ENCODE measurements around the gene AIG1. TPM values are rescaled to one million over a fixed set of nuclear protein-coding genes. Genes with fewer than 3 reads are reported as not detected.

Gene AIG1
- total and polyA plus RNA-seq, 2 donors from 2014 or later = 57.3 to 146 TPM

DNA sequence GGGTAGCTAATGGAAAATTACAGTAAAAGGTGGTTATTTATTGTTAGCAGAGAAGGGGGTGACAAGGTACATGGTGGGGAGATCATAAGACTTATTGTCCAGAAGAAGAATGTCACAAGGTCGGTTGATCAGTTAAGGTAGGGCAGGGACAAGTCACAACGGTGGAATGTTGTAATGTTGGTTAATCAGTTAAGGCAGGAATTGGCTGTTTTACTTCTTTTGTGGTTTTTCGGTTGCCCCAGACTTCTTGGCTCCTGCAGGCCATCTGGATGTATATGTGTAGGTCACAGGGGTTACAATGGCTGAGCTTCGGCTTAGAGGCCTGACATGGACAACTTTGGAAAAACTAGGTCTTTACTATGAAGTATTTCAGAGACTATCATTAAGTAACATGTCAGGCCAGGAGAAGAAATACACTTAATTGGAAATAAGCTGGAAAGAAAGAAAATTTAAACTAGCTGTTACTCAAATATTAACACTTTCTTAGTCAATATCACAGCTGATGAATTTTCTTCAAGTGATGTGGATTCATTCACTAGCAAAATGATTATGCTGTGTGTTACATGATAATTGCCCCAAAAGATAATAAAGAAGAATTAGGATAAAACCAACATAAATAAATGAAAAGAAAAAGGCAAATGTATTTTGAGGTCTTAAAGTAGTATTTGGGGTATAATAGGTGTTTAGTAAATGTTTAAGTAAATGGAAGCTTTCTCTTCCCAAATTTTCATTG, 4.4 kb downstream of the AIG1 start:
- H3K9me3 ChIP-seq (ENCODE audit: control insufficient read depth in 2 of 3, insufficient read depth in 1 of 3, low read length in 3 of 3) = no peaks in the 10 kb centered on the region
- H3K4me1 ChIP-seq (ENCODE audit: control insufficient read depth in 2 of 3, insufficient read depth in 2 of 3, low read depth in 1 of 3, low read length in 3 of 3) = peaks cover 0 to 19% (median 11%) of the 10 kb centered on the region in 3 donors
- intact Hi-C loops (cut with DNase I) = no loop called here
- TF ChIP-seq, protein P1, sequence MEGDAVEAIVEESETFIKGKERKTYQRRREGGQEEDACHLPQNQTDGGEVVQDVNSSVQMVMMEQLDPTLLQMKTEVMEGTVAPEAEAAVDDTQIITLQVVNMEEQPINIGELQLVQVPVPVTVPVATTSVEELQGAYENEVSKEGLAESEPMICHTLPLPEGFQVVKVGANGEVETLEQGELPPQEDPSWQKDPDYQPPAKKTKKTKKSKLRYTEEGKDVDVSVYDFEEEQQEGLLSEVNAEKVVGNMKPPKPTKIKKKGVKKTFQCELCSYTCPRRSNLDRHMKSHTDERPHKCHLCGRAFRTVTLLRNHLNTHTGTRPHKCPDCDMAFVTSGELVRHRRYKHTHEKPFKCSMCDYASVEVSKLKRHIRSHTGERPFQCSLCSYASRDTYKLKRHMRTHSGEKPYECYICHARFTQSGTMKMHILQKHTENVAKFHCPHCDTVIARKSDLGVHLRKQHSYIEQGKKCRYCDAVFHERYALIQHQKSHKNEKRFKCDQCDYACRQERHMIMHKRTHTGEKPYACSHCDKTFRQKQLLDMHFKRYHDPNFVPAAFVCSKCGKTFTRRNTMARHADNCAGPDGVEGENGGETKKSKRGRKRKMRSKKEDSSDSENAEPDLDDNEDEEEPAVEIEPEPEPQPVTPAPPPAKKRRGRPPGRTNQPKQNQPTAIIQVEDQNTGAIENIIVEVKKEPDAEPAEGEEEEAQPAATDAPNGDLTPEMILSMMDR (IDR thresholded peaks at IDR 0.05; ENCODE audit: borderline replicate concordance, extremely low read depth, insufficient read depth) = no peak
- H3K9ac ChIP-seq (ENCODE audit: low read length in 3 of 3) = no peak overlapping the region
- H3K27ac ChIP-seq (ENCODE audit: low read depth in 2 of 2, low read length in 2 of 2) = peak overlapping the region in 1 of 2 donors; percentile 21
- H3K36me3 ChIP-seq (ENCODE audit: control insufficient read depth in 2 of 3, insufficient read depth in 3 of 3, low read length in 3 of 3) = no peaks in the 10 kb centered on the region
- H3K4me3 ChIP-seq (ENCODE audit: low read length in 3 of 3) = no peak overlapping the region
- FAIRE-seq (no peak), DNase-seq (peak in 1 of 5 donors; percentile 14)
- H3K27me3 ChIP-seq (ENCODE audit: control insufficient read depth, insufficient read depth, low read length) = no peaks in the 10 kb centered on the region

DNA sequence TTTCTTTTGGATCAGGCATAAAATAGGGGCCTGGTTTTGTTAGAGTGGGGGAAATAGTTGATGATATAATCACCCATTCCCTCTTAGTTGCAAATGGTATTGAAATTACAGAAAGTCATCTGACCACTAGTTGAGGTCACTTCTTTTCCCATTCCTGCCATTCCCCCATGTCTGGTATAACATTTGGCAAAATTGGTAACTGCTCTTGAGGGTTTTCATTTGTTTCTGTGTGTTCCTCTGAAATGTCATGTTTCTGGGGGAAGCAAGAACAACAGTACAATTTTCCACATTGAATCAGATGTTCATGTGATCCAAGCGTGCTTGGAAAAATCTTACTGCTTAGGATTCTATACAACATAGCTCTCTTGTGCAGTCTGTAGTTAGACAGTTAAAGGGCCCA, 7.3 kb downstream of the AIG1 start:
- no peak for DNase-seq
- Histone ChIP-seq H3K4me3 (ENCODE audit: low read length in 3 of 3) (no peak overlapping the region), H3K27me3 (ENCODE audit: control insufficient read depth, insufficient read depth, low read length) (no peaks in the 10 kb centered on the region), H3K27ac (ENCODE audit: low read depth in 2 of 2, low read length in 2 of 2) (no peak overlapping the region), H3K36me3 (ENCODE audit: control insufficient read depth in 2 of 3, insufficient read depth in 3 of 3, low read length in 3 of 3) (no peaks in the 10 kb centered on the region), H3K9ac (ENCODE audit: low read length in 3 of 3) (no peak overlapping the region), H3K9me3 (ENCODE audit: control insufficient read depth in 2 of 3, insufficient read depth in 1 of 3, low read length in 3 of 3) (no peaks in the 10 kb centered on the region), H3K4me1 (ENCODE audit: control insufficient read depth in 2 of 3, insufficient read depth in 2 of 3, low read depth in 1 of 3, low read length in 3 of 3) (peaks cover 0 to 5% (median 3%) of the 10 kb centered on the region in 3 donors)
- FAIRE-seq = no peak
- intact Hi-C loops (cut with DNase I) = no loop called here
- TF ChIP-seq, protein P1 (IDR thresholded peaks at IDR 0.05; ENCODE audit: borderline replicate concordance, extremely low read depth, insufficient read depth) = no peak

DNA sequence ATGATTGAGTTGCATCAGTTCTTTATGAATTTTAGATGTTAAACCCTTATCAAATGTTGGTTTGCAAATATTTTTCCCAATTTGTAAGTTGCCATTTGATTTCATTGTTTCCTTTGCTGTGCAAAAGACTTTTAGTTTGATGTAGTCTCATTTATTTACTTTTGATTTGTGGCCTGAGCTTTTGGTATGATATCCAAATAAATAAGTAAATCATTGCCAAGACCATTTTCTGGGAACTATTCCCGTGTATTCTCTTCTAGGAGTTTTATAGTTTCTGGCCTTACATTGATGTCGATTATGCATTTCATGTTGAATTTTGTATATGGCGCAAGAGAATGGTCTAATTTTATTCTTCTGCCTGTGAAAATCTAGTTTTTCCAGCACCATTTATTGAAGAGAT, 13.4 kb downstream of the AIG1 start:
- intact Hi-C loops (cut with DNase I) = no loop called here

More for the DNA sequence above, 13.4 kb downstream of the AIG1 start:
- Histone ChIP-seq H3K9me3 (ENCODE audit: control insufficient read depth in 2 of 3, insufficient read depth in 1 of 3, low read length in 3 of 3) (peaks cover 0 to 8% (median 0%) of the 10 kb centered on the region in 3 donors), H3K4me1 (ENCODE audit: control insufficient read depth in 2 of 3, insufficient read depth in 2 of 3, low read depth in 1 of 3, low read length in 3 of 3) (no peaks in the 10 kb centered on the region), H3K27ac (ENCODE audit: low read depth in 2 of 2, low read length in 2 of 2) (no peak overlapping the region), H3K9ac (ENCODE audit: low read length in 3 of 3) (no peak overlapping the region), H3K27me3 (ENCODE audit: control insufficient read depth, insufficient read depth, low read length) (no peaks in the 10 kb centered on the region), H3K4me3 (ENCODE audit: low read length in 3 of 3) (no peak overlapping the region), H3K36me3 (ENCODE audit: control insufficient read depth in 2 of 3, insufficient read depth in 3 of 3, low read length in 3 of 3) (no peaks in the 10 kb centered on the region)
- no peak for DNase-seq
- FAIRE-seq = no peak
- TF ChIP-seq, protein P1 (IDR thresholded peaks at IDR 0.05; ENCODE audit: borderline replicate concordance, extremely low read depth, insufficient read depth) = no peak
